Activated CD8-positive, alpha-beta T cell treated with anti-CD3 and anti-CD28 coated beads, Interleukin-2, amount 10 ng/mL, durations not matched to agents 7 days and 5 days (primary cell): ENCODE data around the gene IFT20. TPM values are rescaled to one million over a fixed set of nuclear protein-coding genes. Genes with fewer than 3 reads are reported as not detected.
A peak's percentile ranks its signal among the peaks of the same experiment; 100 is the strongest.
"Not testable (repeated sequence)": the region's sequence is repeated elsewhere in the genome, so short reads cannot be mapped to it uniquely, and the experiment has no call there.

ENCODE experiments used
- ATAC-seq: fragments of 150-1000 bp; cut with Tn5 transposase; one replicate; pipeline ENCODE4 v1.10.0; 2021; ENCODE audit warnings: moderate library complexity
- CTCF ChIA-PET: fragments of 350-600 bp; sonication (Branson Sonifier 250); formaldehyde crosslinking; loops from one replicate; lab custom pipeline; 2021; ENCODE audit warnings: antibody characterized with exemption; lab: Charles Lee
- POLR2A ChIA-PET: fragments of 350-600 bp; sonication (Branson Sonifier 250); formaldehyde crosslinking; loops from one replicate; lab custom pipeline; 2021; ENCODE audit warnings: antibody characterized with exemption; lab: Charles Lee
- DNase-seq: peaks from one replicate; pipeline ENCODE4 v3.0.0-alpha.2; 2020
- H3K27ac Mint-ChIP-seq: one replicate; pipeline ENCODE4 v1.8.0; 2021; ENCODE audit warnings: mild to moderate bottlenecking, mixed read lengths
- H3K27me3 Mint-ChIP-seq: one replicate; pipeline ENCODE4 v1.8.0; 2021; ENCODE audit warnings: low read depth, mixed read lengths
- H3K36me3 Mint-ChIP-seq: one replicate; pipeline ENCODE4 v1.8.0; 2021; ENCODE audit warnings: low read depth, mixed read lengths
- H3K4me1 Mint-ChIP-seq: one replicate; pipeline ENCODE4 v1.8.0; 2021; ENCODE audit warnings: low read depth, mixed read lengths
- H3K4me3 Mint-ChIP-seq: one replicate; pipeline ENCODE4 v1.8.0; 2021; ENCODE audit warnings: mild to moderate bottlenecking, mixed read lengths
- H3K9me3 Mint-ChIP-seq: one replicate; pipeline ENCODE4 v1.8.0; 2022; ENCODE audit warnings: mixed read lengths; ENCODE audit not compliant: insufficient read depth
- total RNA-seq, 2 experiments: library from RNA; stranded (reverse); gene quantifications; one replicate each; pipeline ENCODE4 v1.2.3, GENCODE V29; 2021

Gene IFT20
- total RNA-seq, 2 experiments from 2014 or later, result 20.7 to 22.7 TPM

GRCh38 chr17:28344435-28344901, 9.2 kb upstream of the IFT20 start:
- Mint-ChIP-seq H3K4me3 (no peak overlapping the region), H3K9me3 (no peaks in the 10 kb centered on the region), H3K4me1 (peaks cover 5% of the 10 kb centered on the region), H3K36me3 (peaks cover 54% of the 10 kb centered on the region), H3K27ac (no peak overlapping the region), H3K27me3 (no peaks in the 10 kb centered on the region)
- POLR2A ChIA-PET, result interaction anchor here (0.9 kb wide), 1 partner anchor 12 kb away, joined by 3 read pairs; the partner anchor contains the start of gene POLDIP2
- ATAC-seq (no peak), DNase-seq (no peak)
- CTCF ChIA-PET, result no interaction called here

DNA sequence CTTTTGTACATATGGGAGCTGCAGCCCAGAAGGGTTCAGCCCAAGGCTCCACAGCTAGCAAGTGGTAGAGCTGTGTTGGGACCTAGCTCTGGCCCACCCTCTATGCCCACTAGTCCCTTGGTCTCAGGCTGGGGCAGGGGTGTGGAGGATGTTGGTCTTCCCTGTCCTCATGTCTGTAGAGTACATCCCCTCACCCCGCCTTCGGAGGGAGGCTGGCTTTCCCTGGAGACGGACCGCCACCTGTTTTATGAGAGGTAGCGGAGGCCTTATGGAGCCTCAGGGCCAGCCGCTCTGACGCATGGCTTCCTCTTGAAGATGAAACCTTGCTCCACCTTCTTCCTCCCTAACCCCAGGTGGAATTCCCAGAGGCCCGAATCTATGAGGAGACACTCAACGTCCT, 8.7 kb upstream of the IFT20 start:
- no peaks in the 10 kb centered on the region for H3K9me3 Mint-ChIP-seq
- CTCF ChIA-PET, result no interaction called here
- DNase-seq, result no peak
- peaks cover 54% of the 10 kb centered on the region for H3K36me3 Mint-ChIP-seq
- no peaks in the 10 kb centered on the region for H3K27me3 Mint-ChIP-seq
- H3K27ac Mint-ChIP-seq, result peak overlapping the region; percentile 54
- no peak overlapping the region for H3K4me3 Mint-ChIP-seq
- H3K4me1 Mint-ChIP-seq, result peaks cover 5% of the 10 kb centered on the region
- POLR2A ChIA-PET, result interaction anchor here (0.7 kb wide), 1 partner anchor 18 kb away, joined by 3 read pairs; no protein-coding TSS in a partner anchor
- ATAC-seq, result no peak

DNA sequence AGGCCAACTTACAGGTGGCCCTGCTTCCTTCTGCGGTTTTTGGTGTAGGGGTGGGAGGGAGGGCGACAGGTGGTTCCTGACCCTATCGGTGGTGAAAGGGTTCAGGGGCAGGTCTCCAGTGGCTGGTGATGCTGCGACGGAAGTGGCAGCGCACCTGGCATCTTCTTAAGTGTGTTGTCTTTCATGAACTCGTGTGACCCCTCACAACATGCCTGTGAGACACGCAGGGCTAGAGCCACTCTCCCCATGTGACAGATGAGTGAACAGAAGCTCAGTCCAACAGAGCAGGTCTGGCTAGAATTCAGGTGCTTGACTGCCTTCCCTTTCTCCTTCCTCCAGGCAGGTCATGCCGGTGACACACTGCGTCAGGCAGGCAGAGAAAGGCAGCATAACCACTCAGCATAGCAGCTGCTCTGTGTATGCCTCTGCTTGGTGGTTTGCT, 8.2 kb upstream of the IFT20 start:
- DNase-seq (no peak), ATAC-seq (no peak)
- CTCF ChIA-PET, result no interaction called here
- POLR2A ChIA-PET, result interaction anchor here (0.6 to 0.7 kb wide), 2 partner anchors 18 to 630 kb away, joined by 3 to 5 read pairs; no protein-coding TSS in a partner anchor
- H3K9me3 Mint-ChIP-seq, result no peaks in the 10 kb centered on the region
- H3K27me3 Mint-ChIP-seq, result no peaks in the 10 kb centered on the region
- peak overlapping the region; percentile 54 for H3K27ac Mint-ChIP-seq
- H3K4me1 Mint-ChIP-seq, result peaks cover 5% of the 10 kb centered on the region
- peaks cover 49% of the 10 kb centered on the region for H3K36me3 Mint-ChIP-seq
- no peak overlapping the region for H3K4me3 Mint-ChIP-seq

DNA sequence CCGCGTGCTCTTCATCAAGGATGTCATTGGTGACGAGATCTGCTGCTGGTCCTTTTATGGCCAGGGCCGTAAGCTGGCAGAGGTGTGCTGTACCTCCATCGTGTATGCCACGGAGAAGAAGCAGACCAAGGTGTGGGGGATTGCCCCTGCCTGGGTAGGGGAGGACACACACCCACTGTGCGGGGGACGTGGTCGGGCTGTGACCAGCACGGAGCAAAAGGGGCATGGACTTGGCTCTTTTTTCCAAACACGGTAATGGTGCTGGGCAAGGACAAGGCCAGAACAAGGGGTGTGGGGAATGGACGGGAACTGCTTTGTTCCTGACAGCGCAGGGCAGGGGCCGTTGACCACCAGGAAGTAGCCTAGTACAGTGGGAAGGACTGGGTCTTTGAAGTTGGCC, 7.0 kb upstream of the IFT20 start:
- Mint-ChIP-seq H3K36me3 (peaks cover 41% of the 10 kb centered on the region), H3K27me3 (no peaks in the 10 kb centered on the region), H3K27ac (no peak overlapping the region), H3K4me1 (peaks cover 9% of the 10 kb centered on the region), H3K9me3 (no peaks in the 10 kb centered on the region), H3K4me3 (no peak overlapping the region)
- ATAC-seq (no peak), DNase-seq (no peak)
- POLR2A ChIA-PET, result interaction anchor here (1.0 kb wide), 1 partner anchor 15 kb away, joined by 4 read pairs; the partner anchor contains the start of gene POLDIP2
- CTCF ChIA-PET, result no interaction called here

GRCh38 chr17:28341516-28341915, 6.2 kb upstream of the IFT20 start:
- Mint-ChIP-seq H3K4me1 (peaks cover 17% of the 10 kb centered on the region), H3K36me3 (peaks cover 36% of the 10 kb centered on the region), H3K4me3 (no peak overlapping the region), H3K27me3 (no peaks in the 10 kb centered on the region), H3K27ac (no peak overlapping the region), H3K9me3 (no peaks in the 10 kb centered on the region)
- ChIA-PET POLR2A (interaction anchor here (1.3 kb wide), 1 partner anchor 16 kb away, joined by 3 read pairs; the partner anchor contains the start of gene POLDIP2), CTCF (no interaction called here)
- ATAC-seq (no peak), DNase-seq (no peak)

GRCh38 chr17:28340374-28340773, 5.1 kb upstream of the IFT20 start:
- H3K4me3 Mint-ChIP-seq, result no peak overlapping the region
- ChIA-PET CTCF (no interaction called here), POLR2A (no interaction called here)
- no peak for ATAC-seq
- peaks cover 22% of the 10 kb centered on the region for H3K4me1 Mint-ChIP-seq
- no peaks in the 10 kb centered on the region for H3K9me3 Mint-ChIP-seq
- peaks cover 26% of the 10 kb centered on the region for H3K36me3 Mint-ChIP-seq
- DNase-seq, result no peak
- H3K27ac Mint-ChIP-seq, result no peak overlapping the region
- H3K27me3 Mint-ChIP-seq, result no peaks in the 10 kb centered on the region

GRCh38 chr17:28339431-28339830, 4.2 kb upstream of the IFT20 start:
- CTCF ChIA-PET, result no interaction called here
- DNase-seq, result no peak
- H3K27me3 Mint-ChIP-seq, result no peaks in the 10 kb centered on the region
- no peak overlapping the region for H3K27ac Mint-ChIP-seq
- no peak overlapping the region for H3K4me3 Mint-ChIP-seq
- no peak for ATAC-seq
- POLR2A ChIA-PET, result interaction anchor here (0.7 kb wide), 1 partner anchor 18 kb away, joined by 3 read pairs; the partner anchor contains the start of gene POLDIP2
- peaks cover 22% of the 10 kb centered on the region for H3K36me3 Mint-ChIP-seq
- H3K9me3 Mint-ChIP-seq, result no peaks in the 10 kb centered on the region
- H3K4me1 Mint-ChIP-seq, result peaks cover 29% of the 10 kb centered on the region

DNA sequence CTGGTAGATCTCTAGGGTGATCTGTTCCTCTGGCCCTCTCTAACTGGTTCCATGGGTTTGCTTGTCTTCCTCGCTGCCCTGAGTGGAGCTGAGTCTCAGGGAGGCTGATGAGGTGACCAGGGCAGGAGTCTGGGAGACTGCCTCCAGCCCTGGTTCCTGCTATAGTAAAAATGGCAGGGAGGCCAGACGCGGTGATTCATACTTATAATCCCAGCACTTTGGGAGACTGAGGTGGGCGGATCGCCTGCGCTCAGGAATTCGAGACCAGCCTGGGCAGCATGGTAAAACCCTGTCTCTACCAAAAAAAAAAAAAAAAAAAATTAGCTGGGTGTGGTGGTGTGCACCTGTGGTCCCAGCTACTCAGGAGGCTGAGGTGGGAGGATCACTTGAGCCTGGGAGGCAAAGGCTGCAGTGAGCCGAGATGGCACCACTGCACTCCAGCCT, 3.5 kb upstream of the IFT20 start:
- ATAC-seq, H3K4me3 Mint-ChIP-seq, CTCF ChIA-PET, H3K9me3 Mint-ChIP-seq, H3K27ac Mint-ChIP-seq, H3K27me3 Mint-ChIP-seq, DNase-seq: not testable (repeated sequence)
- H3K36me3 Mint-ChIP-seq, result peaks cover 16% of the 10 kb centered on the region
- POLR2A ChIA-PET, result interaction anchor here (0.7 to 1.0 kb wide), 2 partner anchors 18 to 19 kb away, joined by 3 to 5 read pairs; partner anchors contain the start of gene POLDIP2
- peaks cover 34% of the 10 kb centered on the region for H3K4me1 Mint-ChIP-seq

DNA sequence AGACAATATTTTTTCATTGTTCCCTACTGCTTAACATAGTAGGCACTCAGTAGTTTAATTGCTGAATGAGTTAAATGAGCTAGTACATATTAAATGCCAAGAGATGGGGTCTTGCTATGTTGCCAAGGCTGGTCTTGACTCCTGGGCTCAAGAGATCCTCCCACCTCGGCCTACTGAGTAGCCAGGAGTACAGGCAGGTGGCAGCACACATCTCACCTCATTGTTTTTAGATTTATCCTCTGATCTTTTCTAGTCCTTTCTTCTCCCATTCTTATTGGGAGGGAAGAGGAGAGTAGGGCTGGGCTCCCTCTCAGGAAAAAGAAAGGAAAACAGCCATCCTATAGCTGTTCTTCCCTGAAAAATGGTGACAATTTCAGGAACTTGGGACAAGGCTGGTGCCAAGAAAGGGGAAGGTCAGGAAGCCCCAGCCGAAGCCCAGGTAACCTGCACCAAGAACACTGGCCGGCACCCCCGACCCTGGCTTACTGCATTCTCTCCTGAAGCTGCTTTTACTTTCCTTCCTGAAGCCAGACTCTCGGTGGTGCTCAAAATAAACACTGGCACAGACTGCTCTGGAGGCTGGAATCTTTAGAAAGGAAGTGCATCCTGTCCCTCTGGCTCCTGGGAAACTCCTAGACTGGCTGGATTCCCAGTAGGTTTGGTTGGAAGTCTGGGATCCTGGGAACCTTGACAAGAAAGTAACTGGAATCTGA, 2.9 kb upstream of the IFT20 start:
- ATAC-seq (no peak), DNase-seq (no peak)
- ChIA-PET POLR2A (interaction anchor here (1.0 kb wide), 1 partner anchor 19 kb away, joined by 5 read pairs; the partner anchor contains the start of gene POLDIP2), CTCF (interaction anchor here (0.7 kb wide), 1 partner anchor 373 kb away, joined by 3 read pairs; no protein-coding TSS in a partner anchor)
- Mint-ChIP-seq H3K27me3 (no peaks in the 10 kb centered on the region), H3K27ac (no peak overlapping the region), H3K4me3 (no peak overlapping the region), H3K4me1 (peaks cover 31% of the 10 kb centered on the region), H3K9me3 (no peaks in the 10 kb centered on the region), H3K36me3 (peaks cover 16% of the 10 kb centered on the region)

- POLR2A ChIA-PET, result interaction anchor here (0.6 to 3.4 kb wide), 20 partner anchors 9 to 528 kb away, joined by 3 to 47 read pairs (median 4); partner anchors contain the start of genes POLDIP2, TMEM97 and VTN
- Mint-ChIP-seq H3K9me3 (no peaks in the 10 kb centered on the region), H3K27ac (peak overlapping the region; percentile 95), H3K4me1 (peaks cover 31% of the 10 kb centered on the region), H3K36me3 (peaks cover 7% of the 10 kb centered on the region), H3K27me3 (no peaks in the 10 kb centered on the region), H3K4me3 (peak overlapping the region; percentile 96)
- DNase-seq, result peak; percentile 31
- CTCF ChIA-PET, result interaction anchor here (1.1 to 2.9 kb wide), 10 partner anchors 10 to 531 kb away, joined by 4 to 17 read pairs (median 6); partner anchors contain the start of gene POLDIP2
- ATAC-seq, result peak; percentile 1
Measured at GRCh38 chr17:28335959-28336871, 943 bp upstream of the IFT20 start.

- ChIA-PET POLR2A (interaction anchor here (1.0 to 3.4 kb wide), 11 partner anchors 9 to 296 kb away, joined by 3 to 47 read pairs (median 4); partner anchors contain the start of genes POLDIP2 and TMEM97), CTCF (interaction anchor here (1.0 to 2.9 kb wide), 7 partner anchors 9 to 529 kb away, joined by 3 to 17 read pairs (median 8); partner anchors contain the start of gene POLDIP2)
- Mint-ChIP-seq H3K9me3 (no peaks in the 10 kb centered on the region), H3K36me3 (no peaks in the 10 kb centered on the region), H3K27ac (peak overlapping the region; percentile 95), H3K27me3 (no peaks in the 10 kb centered on the region), H3K4me1 (peaks cover 31% of the 10 kb centered on the region), H3K4me3 (peak overlapping the region; percentile 96)
- peak; percentile 2 for ATAC-seq
- no peak for DNase-seq
Measured at GRCh38 chr17:28334666-28335200, 539 bp downstream of the IFT20 start.
